Transverse colon (tissue), 4 donors: ENCODE data around the gene TPCN2.

Experiments
- EP300 ChIP-seq: sonication (generic); formaldehyde crosslinking; IDR thresholded peaks from one replicate; pipeline ENCODE4 v1.6.1; 2017; ENCODE audit warnings: antibody characterized with exemption, low read depth
- POLR2A ChIP-seq: fragments of 450-650 bp; IDR thresholded peaks from one replicate; pipeline ENCODE4 v1.6.1; 2016; ENCODE audit warnings: antibody characterized with exemption, mild to moderate bottlenecking, moderate library complexity
- POLR2AphosphoS5 ChIP-seq, 3 donors: sonication (generic); formaldehyde crosslinking; IDR thresholded peaks; one replicate each; pipeline ENCODE4 v1.6.1; 2016; ENCODE audit warnings: antibody characterized with exemption in 3 of 3
- TF ChIP-seq, protein P1 (sequence below), 5 experiments: fragments of 200-600 bp in 3 of 5; fragments of 450-650 bp in 2 of 5; sonication (generic) in 3 of 5; IDR thresholded peaks; 1 replicate in 2 of 5; 2 replicates in 3 of 5; pipeline ENCODE4 v1.5.1; 2016 to 2017; ENCODE audit warnings: antibody characterized with exemption in 5 of 5, inconsistent platforms in 3 of 5, mild to moderate bottlenecking in 2 of 5, moderate library complexity in 1 of 5

DNA sequence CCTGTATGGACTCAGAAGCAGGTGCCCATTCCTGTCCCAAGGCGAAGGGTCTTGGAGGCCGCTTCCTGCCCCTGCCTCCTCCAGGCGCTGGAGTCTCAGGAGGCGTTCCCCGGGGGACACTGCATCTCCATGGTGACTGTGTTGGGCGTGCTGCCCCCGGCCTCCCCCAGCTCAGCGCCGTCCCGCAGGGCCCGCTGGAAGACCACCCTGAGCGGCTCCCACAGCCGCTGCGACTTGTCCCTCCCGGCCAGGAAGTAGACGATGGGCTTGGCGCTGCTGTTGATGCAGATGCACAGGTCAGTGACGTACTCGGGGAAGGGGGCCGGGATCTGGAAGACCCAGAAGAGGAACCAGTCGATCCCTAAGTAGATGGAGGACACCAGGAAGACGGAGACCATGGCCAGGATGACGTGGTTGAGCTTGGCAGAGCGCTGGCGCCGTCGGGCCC lies 43.5 kb upstream of the TPCN2 start:
- TF ChIP-seq, protein P1, sequence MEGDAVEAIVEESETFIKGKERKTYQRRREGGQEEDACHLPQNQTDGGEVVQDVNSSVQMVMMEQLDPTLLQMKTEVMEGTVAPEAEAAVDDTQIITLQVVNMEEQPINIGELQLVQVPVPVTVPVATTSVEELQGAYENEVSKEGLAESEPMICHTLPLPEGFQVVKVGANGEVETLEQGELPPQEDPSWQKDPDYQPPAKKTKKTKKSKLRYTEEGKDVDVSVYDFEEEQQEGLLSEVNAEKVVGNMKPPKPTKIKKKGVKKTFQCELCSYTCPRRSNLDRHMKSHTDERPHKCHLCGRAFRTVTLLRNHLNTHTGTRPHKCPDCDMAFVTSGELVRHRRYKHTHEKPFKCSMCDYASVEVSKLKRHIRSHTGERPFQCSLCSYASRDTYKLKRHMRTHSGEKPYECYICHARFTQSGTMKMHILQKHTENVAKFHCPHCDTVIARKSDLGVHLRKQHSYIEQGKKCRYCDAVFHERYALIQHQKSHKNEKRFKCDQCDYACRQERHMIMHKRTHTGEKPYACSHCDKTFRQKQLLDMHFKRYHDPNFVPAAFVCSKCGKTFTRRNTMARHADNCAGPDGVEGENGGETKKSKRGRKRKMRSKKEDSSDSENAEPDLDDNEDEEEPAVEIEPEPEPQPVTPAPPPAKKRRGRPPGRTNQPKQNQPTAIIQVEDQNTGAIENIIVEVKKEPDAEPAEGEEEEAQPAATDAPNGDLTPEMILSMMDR (IDR thresholded peaks at IDR 0.05) = no peak
- TF ChIP-seq POLR2A = no peak
- TF ChIP-seq POLR2AphosphoS5 (IDR thresholded peaks at IDR 0.05) = no peak
- no peak for TF ChIP-seq EP300
